ENCODE data around the gene CXXC1.
"Not testable (repeated sequence)": the region's sequence is repeated elsewhere in the genome, so short reads cannot be mapped to it uniquely, and the experiment has no call there.

Gene CXXC1

GRCh38 chr18:50276452-50276851 is 11.0 kb downstream of the CXXC1 start:
- DNase-seq (ENCODE audit: insufficient read length, low spot score) (no peak), FAIRE-seq (no peak)

GRCh38 chr18:50275503-50276036 is 11.9 kb downstream of the CXXC1 start:
- DNase-seq (ENCODE audit: insufficient read length, low spot score) (no peak), FAIRE-seq (no peak)

GRCh38 chr18:50274941-50275340 is 12.6 kb downstream of the CXXC1 start:
- no peak for FAIRE-seq

GRCh38 chr18:50274044-50274442 is 13.4 kb downstream of the CXXC1 start:
- FAIRE-seq = no peak
- no peak for DNase-seq (ENCODE audit: insufficient read length, low spot score)

More at GRCh38 chr18:50274941-50275340, 12.6 kb downstream of the CXXC1 start:
- DNase-seq (ENCODE audit: insufficient read length, low spot score) = no peak

GRCh38 chr18:50273203-50274043 is 14.1 kb downstream of the CXXC1 start:
- DNase-seq (ENCODE audit: insufficient read length, low spot score) (no peak), FAIRE-seq (no peak)

GRCh38 chr18:50272568-50272967 is 14.9 kb downstream of the CXXC1 start:
- DNase-seq (ENCODE audit: insufficient read length, low spot score) (no peak), FAIRE-seq (no peak)

- DNase-seq (ENCODE audit: insufficient read length, low spot score) = peak; percentile 94
These were observed 19.3 kb downstream of the CXXC1 start for GRCh38 chr18:50268022-50268747.

GRCh38 chr18:50266248-50266704 is 21.2 kb downstream of the CXXC1 start, which contains the start of gene CFAP53:
TSS of gene CFAP53 (minus strand) at chr18:50266495. CDS start at chr18:50266404, 91 bp downstream.
- DNase-seq (ENCODE audit: insufficient read length, low spot score) (peak; percentile 93), FAIRE-seq (peak; percentile 98)

More at GRCh38 chr18:50268022-50268747, 19.3 kb downstream of the CXXC1 start:
- peak; percentile 96 for FAIRE-seq

GRCh38 chr18:50262977-50263376 is 24.5 kb downstream of the CXXC1 start:
- FAIRE-seq (no peak), DNase-seq (ENCODE audit: insufficient read length, low spot score) (no peak)

GRCh38 chr18:50250935-50251334 is 36.6 kb downstream of the CXXC1 start:
- FAIRE-seq (no peak), DNase-seq (ENCODE audit: insufficient read length, low spot score) (no peak)

GRCh38 chr18:50249576-50249975 is 37.9 kb downstream of the CXXC1 start:
- FAIRE-seq (no peak), DNase-seq (ENCODE audit: insufficient read length, low spot score) (no peak)

GRCh38 chr18:50247561-50247960 is 39.9 kb downstream of the CXXC1 start:
- DNase-seq (ENCODE audit: insufficient read length, low spot score) (no peak), FAIRE-seq (no peak)

- not testable (repeated sequence) for DNase-seq (ENCODE audit: insufficient read length, low spot score); FAIRE-seq
These were observed 45.7 kb downstream of the CXXC1 start for GRCh38 chr18:50241768-50242167.

GRCh38 chr18:50240080-50240563 is 47.4 kb downstream of the CXXC1 start:
- no peak for DNase-seq (ENCODE audit: insufficient read length, low spot score)

GRCh38 chr18:50232419-50232818 is 55.1 kb downstream of the CXXC1 start:
- DNase-seq (ENCODE audit: insufficient read length, low spot score) (no peak), FAIRE-seq (no peak)

More at GRCh38 chr18:50240080-50240563, 47.4 kb downstream of the CXXC1 start:
- no peak for FAIRE-seq

Data from GM19239 (cell line).